Left lung (tissue), 10 donors: ENCODE measurements around the gene AQP6. TPM values are rescaled to one million over a fixed set of nuclear protein-coding genes. Genes with fewer than 3 reads are reported as not detected.

Experiments used
- ATAC-seq: fragments of 200-7000 bp; cut with Tn5 transposase; one replicate; pipeline ENCODE4 v1.9.1; 2020; ENCODE audit warnings: moderate library complexity
- DNase-seq, 4 donors: peaks; one replicate each; pipeline ENCODE4 v3.0.0-alpha.2; 2013 to 2020
- H3K27ac ChIP-seq, 2 donors: fragments of 200-600 bp; sonication (generic) in 1 of 2; one replicate each; pipeline versions ENCODE4 v1.5.0 to v1.8.0; 2020 to 2021
- H3K27me3 ChIP-seq, 2 donors: fragments of 200-600 bp; sonication (generic) in 1 of 2; one replicate each; pipeline versions ENCODE4 v1.5.0 to v1.8.0; 2020 to 2021
- H3K36me3 ChIP-seq, 2 donors: fragments of 200-600 bp; sonication (generic) in 1 of 2; one replicate each; pipeline versions ENCODE4 v1.5.0 to v1.8.0; 2020 to 2021
- H3K4me1 ChIP-seq, 2 donors: fragments of 200-600 bp; one replicate each; pipeline ENCODE4 v1.8.0; 2021
- H3K4me3 ChIP-seq, 2 donors: fragments of 200-600 bp; sonication (generic) in 1 of 2; one replicate each; pipeline versions ENCODE4 v1.5.0 to v1.8.0; 2020 to 2021; ENCODE audit warnings: mild to moderate bottlenecking in 1 of 2
- H3K9me3 ChIP-seq, 2 donors: fragments of 200-600 bp; sonication (generic) in 1 of 2; one replicate each; pipeline versions ENCODE4 v1.5.0 to v1.8.0; 2020 to 2021
- CTCF ChIP-seq, 2 donors: fragments of 200-600 bp; sonication (generic) in 1 of 2; IDR thresholded peaks; one replicate each; pipeline versions ENCODE4 v1.5.0 to v1.8.0; 2021; ENCODE audit warnings: antibody characterized with exemption in 2 of 2
- intact Hi-C, 2 donors: fragments of 100-400 bp; cut with DNase I; formaldehyde crosslinking; loops; one replicate each; pipeline versions ENCODE4 v1.11.2 to v1.14.2; 2022
- polyA plus RNA-seq, 6 donors: library from polyadenylated mRNA; unstranded; fragments of 120-200 nt; gene quantifications; one replicate each; pipeline ENCODE4 v1.2.1, GENCODE V29; 2013; ENCODE audit not compliant: insufficient read length in 6 of 6
- total RNA-seq, 2 donors: library from RNA; stranded (reverse); fragmentation: NEBNext Ultra II Directional; extraction: Animal tissue kit (Norgen Biotek cat#: 25700); gene quantifications; one replicate each; pipeline ENCODE4 v1.2.1, GENCODE V29; 2021
- donor health status: DM: no; HTN: yes; CAD: no.
- donor health status: DM: no; HTN: no; CAD: no.

The AQP6 gene
- total and polyA plus RNA-seq, 8 donors, result 0.09 to 0.56 (median 0.31) TPM; not detected in 1

GRCh38 chr12:49976557-49976956 lies 3.8 kb downstream of the AQP6 start:
- H3K4me1 ChIP-seq, result peaks cover 5 to 6% of the 10 kb centered on the region in 2 donors
- no peaks in the 10 kb centered on the region for H3K36me3 ChIP-seq
- no peak overlapping the region for H3K4me3 ChIP-seq
- ATAC-seq (no peak), DNase-seq (no peak)
- H3K27ac ChIP-seq, result no peak overlapping the region
- H3K27me3 ChIP-seq, result peaks cover 0 to 5% of the 10 kb centered on the region in 2 donors
- TF ChIP-seq CTCF (IDR thresholded peaks at IDR 0.05), result no peak
- H3K9me3 ChIP-seq, result no peaks in the 10 kb centered on the region
- intact Hi-C loops, result no loop called here

DNA sequence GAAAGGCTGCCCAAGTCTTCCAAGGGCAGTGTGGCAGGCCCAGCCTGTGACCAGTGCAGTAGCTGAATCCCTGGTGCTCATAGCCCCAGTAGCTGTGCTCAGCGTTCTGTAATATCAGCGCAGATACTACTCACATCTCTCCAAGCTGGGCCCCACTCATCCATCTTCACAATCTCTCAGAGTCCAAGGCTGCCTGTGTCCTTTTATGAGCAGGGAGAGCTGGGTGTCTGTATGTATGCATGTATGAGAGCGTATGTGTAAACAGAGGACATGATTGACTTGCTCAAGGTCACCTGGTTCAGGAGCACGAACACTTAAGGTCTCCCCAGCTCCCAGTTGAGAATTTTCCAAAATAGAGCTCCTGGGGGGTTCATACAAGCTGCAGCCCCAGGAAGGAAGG lies 5.4 kb downstream of the AQP6 start:
- ATAC-seq (no peak), DNase-seq (no peak)
- Histone ChIP-seq H3K27me3 (peaks cover 0 to 5% of the 10 kb centered on the region in 2 donors), H3K4me3 (no peak overlapping the region), H3K9me3 (no peaks in the 10 kb centered on the region), H3K36me3 (no peaks in the 10 kb centered on the region), H3K4me1 (peaks cover 5 to 19% of the 10 kb centered on the region in 2 donors), H3K27ac (no peak overlapping the region)
- TF ChIP-seq CTCF (IDR thresholded peaks at IDR 0.05), result no peak
- intact Hi-C loops, result no loop called here

DNA sequence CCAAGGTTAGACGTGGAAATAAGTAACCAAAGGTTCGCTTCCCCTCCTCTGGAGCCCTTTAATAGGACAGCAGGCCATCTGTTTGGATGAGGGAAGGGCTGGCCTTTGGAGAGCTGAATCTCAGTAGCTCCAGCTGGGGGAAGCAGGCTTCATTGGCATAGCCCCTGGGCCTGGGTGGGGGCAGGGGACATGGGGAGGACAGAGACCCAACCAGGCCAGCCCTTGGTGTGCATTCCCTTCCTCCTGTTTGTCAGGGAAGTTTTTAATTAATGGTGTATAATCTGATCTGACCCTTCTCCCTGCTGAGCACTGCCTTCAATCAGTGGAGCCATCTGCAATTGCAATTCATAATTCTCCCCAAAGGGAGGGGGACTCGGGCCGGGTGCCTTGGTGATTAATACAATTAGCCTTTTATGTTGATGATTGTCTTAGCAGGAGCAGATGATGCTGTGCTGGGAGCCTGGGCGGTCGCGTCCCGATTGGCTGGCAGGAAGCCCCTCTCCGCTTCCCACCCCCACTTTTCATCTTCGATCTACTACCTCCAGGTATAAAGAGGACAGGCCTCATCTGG lies 6.4 kb downstream of the AQP6 start:
- Histone ChIP-seq H3K4me3 (no peak overlapping the region), H3K27ac (no peak overlapping the region), H3K36me3 (no peaks in the 10 kb centered on the region), H3K4me1 (peaks cover 7 to 25% of the 10 kb centered on the region in 2 donors), H3K9me3 (no peaks in the 10 kb centered on the region), H3K27me3 (no peaks in the 10 kb centered on the region)
- DNase-seq (no peak), ATAC-seq (no peak)
- intact Hi-C loops, result no loop called here
- no peak for TF ChIP-seq CTCF (IDR thresholded peaks at IDR 0.05)

- Histone ChIP-seq H3K27me3 (no peaks in the 10 kb centered on the region), H3K27ac (no peak overlapping the region), H3K4me1 (peaks cover 5 to 28% of the 10 kb centered on the region in 2 donors), H3K4me3 (no peak overlapping the region), H3K36me3 (no peaks in the 10 kb centered on the region), H3K9me3 (no peaks in the 10 kb centered on the region)
- no peak for TF ChIP-seq CTCF (IDR thresholded peaks at IDR 0.05)
- ATAC-seq (no peak), DNase-seq (no peak)
- intact Hi-C loops, result no loop called here
These were observed 7.0 kb downstream of the AQP6 start for GRCh38 chr12:49979791-49980190.

DNA sequence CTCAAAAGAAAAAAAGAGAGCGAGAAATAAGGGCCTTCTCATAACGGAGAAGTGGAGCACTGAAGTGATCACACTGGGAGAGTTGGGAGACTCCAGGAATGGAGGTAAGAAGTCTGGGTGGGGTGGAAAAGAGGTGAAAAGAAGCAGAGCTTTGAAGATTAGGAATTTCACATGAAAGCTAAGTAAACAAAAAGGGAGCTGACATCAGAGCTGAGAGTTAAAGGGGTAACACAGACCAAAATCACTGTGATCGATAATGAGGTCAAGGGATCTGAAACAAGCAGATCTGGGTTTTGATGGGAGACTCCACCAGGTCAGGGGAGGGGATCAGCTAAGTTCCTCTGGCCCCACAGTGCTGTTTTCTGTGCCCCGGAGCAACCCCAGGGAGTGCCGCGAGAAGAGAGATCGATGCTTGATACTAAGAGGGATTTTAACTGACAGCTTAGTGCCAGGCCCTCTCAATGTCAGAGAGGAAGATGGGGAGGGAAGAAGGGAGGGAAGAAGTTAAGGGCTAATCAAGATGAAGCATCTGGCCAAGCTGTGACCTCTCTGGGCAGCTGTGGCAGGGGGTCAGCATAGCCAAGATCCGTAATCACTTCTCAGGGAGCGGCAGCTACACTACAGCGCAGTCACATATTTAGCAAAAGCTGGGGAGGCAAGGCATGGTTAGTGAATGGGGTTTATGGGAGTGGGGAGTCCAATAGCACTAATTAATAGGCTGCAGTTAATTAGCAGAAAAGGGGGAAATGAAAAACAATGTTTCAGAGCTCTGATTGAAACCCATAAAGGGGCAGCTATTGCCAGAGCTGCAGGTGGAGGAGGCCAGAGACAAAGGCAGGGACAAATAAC lies 8.0 kb downstream of the AQP6 start:
- H3K36me3 ChIP-seq, result no peaks in the 10 kb centered on the region
- TF ChIP-seq CTCF (IDR thresholded peaks at IDR 0.05), result no peak

More for the DNA sequence above, 8.0 kb downstream of the AQP6 start:
- intact Hi-C loops, result no loop called here
- Histone ChIP-seq H3K27me3 (no peaks in the 10 kb centered on the region), H3K4me3 (no peak overlapping the region), H3K4me1 (peaks cover 5 to 28% of the 10 kb centered on the region in 2 donors), H3K9me3 (no peaks in the 10 kb centered on the region), H3K27ac (no peak overlapping the region)
- no peak for DNase-seq
- peak; percentile 26 for ATAC-seq
